ENCODE measurements around the gene ARAF.
"Not testable (repeated sequence)": the region's sequence is repeated elsewhere in the genome, so short reads cannot be mapped to it uniquely, and the experiment has no call there.

Gene ARAF

DNA sequence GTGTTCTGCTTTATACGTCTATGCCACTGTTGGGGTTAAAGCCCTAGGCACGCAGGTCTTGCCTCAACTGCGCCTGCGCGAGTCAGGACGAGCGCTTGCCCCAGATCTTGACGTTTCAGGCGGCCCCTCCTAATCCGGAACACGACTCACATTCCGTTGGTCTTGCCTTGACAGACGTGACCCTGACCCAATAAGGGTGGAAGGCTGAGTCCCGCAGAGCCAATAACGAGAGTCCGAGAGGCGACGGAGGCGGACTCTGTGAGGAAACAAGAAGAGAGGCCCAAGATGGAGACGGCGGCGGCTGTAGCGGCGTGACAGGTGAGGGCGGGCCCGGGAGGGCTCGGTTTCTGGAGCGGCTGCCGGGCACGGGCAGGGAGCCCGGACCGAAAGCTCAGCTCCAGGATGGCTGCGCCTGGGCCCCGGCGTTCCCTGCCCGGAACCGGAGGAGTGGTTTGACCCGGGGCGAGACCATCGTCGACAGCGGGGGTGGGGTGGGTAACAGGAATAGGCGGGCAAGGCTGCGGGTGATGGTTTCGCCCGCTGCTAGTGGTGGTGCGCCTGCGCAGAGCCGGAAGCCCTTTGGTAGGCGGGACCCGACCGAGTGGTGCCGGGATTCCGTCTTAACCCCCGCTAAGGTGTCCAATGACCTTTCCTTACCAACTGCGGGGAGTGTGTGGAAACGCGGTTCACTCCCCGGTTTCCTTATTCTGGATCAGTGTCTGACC lies at the start of gene ARAF:
Gene ARAF (plus strand): TSS at position 272 of the 725 bp plus-strand sequence. CDS start 1,763 bp downstream, outside the sequence.
- DNase-seq, result peak; percentile 94

DNA sequence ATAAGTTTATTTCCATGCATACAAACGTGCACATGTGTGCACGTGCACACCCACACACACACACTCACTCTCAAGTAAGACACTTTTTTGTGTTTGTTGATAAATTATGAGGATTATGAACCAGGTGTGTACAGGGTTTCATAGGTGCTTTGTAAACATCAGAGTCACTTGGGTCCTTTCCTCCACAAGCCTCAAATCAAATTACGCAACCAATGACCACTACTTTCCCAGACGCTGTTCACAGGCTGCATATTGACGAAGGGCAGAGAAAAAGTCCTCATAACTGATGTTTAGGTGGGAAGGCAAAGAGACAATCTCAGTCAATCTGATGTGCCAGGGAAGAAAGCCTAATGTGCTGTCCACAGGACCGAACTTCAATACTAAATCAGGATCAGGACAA lies 48.6 kb upstream of the ARAF start:
- DNase-seq, result not testable (repeated sequence)

DNA sequence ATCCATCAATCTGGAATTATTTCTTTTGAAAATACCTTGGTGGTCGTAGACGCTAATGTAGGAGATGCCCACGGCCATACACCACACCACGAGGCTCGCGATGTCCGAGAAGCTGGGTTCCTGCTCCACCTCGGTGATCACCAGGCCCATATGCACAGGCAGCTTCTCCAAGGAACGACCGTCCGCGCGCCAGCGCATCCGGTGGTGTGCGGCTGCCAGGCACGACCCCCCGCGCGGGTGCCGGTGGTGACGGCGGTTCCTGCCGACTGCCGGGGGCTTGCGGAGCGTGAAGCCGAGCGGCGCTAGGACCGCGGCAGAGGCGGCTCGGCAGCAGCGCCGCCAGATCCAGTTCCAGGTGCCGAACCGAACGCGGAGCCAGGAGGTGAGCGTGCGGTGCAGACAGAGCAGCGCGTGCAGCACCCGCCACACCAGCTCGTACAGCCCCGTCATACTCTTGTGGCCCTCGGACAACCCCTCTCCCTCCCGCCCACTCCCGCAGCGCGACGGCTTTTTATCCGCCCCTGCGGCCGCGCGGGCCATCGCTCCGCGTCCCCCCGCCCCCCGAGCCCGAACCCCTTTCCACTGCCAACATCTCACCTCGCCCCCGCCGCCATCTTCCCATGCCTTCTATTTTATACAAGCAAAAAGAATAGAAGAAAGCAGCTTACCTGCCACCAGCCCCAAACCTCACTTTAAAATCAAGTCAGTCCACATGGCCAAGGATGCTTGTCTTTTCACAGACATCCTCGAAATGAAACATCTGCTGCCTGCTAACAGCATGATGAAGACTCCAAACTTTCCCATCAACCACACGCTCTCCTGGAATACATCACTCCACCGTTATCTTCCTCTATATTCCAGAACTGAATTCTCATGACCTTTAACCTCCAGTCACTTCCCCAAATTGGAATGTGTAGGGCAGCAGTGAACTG lies 47.7 kb upstream of the ARAF start:
- not testable (repeated sequence) for DNase-seq

DNA sequence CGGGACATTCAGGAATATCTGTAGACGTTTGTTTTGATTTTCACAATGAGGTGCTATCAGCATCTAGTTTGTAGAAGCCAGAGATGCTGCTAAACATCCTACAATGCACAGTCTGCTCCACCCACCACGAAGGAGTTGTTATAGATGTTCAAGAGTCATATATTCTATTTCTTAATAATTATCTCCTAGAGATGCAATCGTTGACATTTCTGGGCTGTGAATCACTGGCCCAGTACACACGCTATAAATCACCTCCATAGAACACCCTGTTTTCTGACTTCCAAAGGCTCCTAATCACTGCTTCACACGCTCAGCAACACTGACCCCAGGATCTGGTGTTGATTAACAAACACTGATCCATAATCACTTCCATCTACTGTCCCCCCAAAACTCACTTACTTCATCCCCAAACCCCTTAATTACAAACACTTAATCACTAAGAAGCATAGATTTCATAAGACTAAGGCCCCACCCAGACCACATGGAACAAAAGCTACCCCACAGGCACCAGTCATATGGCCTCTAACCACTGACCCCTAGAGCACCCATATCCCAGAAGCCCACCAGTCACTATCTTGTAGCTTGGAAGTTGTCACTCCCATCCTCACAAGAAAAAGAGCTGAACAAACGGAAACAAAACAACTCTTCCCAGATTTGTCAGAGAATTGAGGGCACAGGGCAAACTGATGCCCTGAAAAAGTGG lies 46.3 kb upstream of the ARAF start:
- no peak for DNase-seq

DNA sequence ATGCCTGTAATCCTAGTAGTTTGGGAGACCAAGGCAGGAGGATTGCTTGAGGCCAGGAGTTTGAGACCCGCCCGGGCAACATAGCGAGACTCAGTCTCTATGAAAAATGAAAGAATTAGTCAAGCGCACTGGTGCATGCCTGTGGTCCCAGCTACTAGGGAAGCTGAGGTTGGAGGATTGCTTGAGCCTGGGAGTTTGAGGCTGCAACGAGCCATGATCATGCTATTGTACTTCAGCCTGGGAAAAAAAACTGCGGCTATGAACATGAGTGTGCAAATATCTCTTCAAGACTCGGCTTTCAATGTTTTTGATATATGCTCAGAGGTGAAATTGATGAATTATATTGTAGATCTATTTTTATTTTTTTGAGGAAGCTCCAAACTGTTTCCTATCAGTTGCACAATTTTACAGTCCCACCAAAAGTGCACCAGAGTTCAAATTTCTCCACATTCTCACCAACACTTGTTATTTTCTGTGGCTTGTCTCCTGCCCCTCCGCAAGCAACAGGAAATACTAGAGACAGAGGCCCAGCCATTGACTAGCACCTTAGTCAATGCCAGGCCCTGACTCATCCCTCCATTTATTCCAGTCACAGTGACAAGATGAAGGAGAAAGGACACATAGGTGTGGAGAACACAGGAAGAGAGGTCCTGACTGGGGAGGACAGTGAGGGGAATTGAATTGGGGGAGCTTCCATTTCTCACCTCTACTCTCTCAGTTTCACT lies 44.9 kb upstream of the ARAF start:
- DNase-seq, result no peak

DNA sequence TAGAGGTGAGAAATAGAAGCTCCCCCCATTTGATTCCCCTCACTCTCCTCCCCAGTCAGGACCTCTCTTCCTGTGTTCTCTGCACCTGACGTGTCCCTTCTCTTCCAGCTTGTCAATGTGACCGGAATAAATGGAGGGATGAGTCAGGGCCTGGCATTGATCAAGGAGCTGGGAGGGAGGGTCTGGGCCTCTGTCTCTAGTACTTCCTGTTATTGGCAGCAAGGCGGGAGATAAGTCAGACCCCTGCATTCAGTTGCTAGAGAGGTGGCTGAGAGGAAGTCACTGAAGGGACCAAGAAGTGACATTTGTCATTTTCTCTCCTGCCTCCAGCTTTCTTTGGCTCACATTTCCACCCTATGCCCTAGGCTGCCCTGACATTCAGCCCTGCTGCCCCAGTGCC lies 42.9 kb upstream of the ARAF start:
- no peak for DNase-seq

DNA sequence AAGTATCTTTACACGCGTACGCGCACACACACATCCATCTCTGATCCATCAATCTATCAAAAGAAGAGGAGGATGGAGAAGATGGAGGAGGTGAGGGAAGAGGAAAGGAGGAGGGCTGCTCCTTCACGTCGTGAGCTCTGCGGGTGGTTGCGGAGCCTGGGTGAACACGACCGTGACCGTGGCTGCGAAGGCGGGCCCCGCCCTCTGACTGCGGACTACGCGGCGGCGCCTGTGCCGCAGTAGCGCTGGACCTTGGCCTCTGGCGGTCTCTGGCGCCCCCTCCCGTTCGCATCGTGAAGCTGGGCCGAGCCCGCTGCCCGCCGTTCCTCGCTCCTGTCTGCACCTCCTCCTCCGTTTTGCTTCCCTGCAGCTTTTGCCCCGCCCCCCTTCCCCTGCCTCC lies 37.7 kb upstream of the ARAF start:
- DNase-seq, result peak; percentile 75

DNA sequence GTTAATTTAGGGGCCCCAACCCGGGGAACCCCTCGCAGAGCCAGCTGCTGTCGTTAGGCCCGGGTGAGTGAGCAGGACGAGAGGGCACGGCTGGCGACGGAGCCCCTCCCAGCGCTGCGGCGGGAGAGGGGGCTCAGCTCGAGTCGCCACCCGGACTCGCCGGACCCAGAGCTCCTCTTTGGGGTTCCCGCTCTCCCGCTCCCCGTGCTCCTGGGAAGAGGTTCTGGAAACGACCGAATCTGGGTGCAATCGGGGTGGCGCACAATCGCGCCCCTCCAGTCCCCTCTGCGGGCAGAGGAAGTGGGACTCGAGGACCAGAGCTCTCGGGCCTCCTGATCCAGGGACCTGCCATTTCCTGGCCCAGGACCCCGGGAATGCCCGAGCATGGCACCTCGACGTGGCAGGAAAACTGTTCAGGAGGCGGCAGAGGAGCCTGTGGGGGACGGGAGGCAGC lies 37.3 kb upstream of the ARAF start:
- no peak for DNase-seq

DNA sequence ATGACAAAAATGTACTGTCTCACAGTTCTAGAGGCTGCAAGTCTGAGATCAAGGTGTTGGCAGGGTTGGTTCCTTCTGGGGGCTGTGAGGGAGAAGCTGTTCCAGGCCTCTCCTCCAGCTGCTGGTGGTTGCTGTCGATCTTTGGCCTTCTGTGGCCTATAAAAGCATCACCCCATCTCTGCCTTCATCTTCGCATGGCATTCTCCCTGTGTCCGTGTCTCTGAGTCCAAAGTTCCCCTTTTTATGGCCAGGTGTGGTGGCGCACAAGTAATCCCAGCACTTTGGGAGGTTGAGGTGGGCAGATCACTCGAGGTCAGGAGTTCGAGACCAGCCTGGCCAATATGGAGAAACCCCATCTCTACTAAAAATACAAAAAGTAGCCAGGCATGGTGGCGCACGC lies 31.5 kb upstream of the ARAF start:
- no peak for DNase-seq

DNA sequence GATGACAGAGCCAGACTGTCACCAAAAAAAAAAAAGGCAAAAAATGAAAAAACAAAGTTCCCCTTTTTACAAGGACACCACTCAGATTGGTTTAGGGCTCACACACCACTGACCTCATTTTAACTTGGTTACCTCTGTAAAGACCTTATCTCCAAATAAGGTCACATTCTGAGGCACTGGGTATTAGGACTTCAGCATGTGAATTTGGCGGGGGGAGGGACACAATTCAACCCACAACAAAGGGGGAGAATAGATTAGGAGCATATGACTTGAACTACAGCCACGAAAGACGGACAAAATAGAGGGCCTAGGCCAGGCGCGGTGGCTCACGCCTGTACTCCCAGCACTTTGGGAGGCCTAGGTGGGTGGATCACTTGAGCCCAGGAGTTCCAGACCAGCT lies 31.0 kb upstream of the ARAF start:
- DNase-seq, result no peak

DNA sequence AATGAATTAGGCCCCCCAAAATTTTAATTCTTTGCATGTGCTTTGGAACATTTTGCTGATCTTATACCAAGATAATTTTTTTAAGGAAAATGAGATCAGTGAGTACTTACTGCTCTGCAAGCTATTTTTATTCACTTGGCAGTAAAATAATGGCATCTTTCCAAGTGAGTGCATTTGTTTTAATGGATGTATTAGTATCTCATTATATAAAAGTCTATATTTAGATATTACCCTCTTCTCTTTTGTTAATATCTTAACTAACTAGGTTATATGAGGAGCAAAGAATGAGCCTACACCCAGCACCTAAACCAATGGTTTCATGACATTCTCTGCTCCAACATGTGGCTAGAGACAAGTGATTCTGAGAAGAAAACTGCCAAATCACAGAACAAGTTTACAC lies 21.1 kb upstream of the ARAF start:
- no peak for DNase-seq

DNA sequence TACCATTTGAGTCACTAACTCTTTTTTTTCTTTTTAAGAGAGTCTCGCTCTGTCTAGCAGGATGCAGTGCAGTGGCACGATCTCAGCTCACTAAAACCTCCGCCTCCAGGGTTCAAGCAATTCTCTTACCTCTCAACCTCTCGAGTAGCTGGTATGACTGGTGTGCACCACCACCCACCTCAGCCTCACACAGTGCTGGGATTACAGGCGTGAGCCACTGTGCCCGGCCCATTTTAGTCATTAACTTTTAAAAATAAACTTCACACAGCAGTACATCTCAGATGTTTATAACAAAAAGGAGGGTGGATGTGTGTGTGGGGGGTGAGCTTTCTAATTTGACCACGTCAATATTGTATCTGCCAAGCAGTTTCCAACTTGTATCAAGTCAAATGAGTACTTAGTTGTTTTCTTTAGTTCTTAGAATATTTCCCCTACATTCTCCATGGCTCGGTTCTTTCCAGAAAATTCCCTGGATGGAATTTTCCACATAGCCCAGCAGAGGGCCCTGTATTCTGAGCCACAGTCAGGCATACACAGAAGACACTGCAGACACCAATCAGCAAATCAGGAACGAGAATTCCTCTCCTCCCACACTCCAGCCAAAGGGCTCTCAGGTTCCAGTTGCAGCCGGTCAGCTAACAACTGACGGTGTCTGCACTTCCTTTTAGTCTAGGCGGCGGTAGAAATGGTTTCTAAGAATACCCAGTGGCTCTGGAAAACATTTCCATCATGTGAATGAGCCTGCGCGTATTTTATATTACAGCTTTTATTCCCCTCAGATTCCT lies 20.1 kb upstream of the ARAF start:
- no peak for DNase-seq

DNA sequence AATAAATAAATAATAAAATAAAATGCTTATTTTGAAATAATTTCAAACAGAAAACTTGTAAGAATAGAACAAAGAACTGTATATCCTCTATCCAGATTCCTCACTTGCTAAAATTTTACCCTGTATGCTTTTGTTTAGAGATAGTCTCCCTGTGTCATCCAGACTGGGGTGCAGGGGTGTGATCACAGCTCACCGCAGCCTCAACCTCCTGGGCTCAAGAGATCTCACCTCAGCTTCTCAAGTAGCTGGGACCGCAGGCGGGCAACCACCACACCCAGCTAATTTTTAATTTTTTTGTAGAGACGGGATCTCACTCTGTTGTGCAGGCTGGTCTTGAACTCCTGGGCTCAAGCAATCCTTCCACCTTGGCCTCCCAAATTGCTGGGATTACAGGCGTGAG lies 17.5 kb upstream of the ARAF start:
- DNase-seq, result no peak

DNA sequence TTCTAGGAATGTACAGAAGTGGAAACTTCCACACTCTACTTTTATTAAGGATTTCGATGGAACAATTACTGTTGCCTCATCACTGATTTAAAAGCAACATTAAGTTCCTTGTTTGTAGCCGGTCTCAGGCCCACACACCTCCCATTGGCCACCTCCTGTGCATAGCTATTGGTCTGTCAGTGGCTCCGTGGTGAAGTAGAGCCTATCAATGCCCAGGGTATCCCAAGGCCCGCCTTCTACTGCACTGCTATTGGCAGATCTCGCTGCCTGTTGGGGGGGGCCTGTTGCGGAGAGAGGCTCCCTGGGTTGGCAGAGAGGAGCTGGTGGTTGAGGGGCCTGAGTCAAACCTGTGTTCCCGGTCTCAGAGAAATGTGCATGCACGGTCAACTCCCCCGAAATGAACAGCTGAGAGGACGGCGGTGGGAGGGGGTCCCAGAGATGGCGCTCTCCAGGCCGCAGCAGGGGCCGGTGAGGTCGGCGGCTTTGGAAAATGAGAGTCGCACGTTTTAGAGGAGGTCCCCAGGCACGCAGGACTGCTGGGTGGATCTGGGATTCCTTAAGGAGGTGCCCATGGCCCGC lies 4.9 kb upstream of the ARAF start:
- peak; percentile 80 for DNase-seq

DNA sequence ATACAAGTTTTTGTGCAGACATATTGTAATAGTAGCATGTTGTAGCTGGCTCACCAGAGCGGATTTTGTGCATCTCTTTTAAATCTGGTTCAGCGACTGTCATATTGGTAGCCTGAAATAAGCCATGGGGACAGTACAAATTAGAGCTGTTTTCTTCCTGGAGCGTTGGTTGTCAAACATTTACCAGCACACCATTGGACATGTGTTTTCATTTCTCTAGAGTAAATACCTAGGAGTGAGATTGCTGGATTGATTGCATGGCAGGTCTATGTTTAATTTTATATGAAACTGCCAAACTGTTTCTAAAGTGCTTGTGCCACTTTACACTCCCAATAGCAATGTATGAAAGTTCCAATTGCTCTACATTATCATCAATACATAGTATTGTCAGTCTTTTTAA lies 2.6 kb upstream of the ARAF start:
- DNase-seq, result no peak

DNA sequence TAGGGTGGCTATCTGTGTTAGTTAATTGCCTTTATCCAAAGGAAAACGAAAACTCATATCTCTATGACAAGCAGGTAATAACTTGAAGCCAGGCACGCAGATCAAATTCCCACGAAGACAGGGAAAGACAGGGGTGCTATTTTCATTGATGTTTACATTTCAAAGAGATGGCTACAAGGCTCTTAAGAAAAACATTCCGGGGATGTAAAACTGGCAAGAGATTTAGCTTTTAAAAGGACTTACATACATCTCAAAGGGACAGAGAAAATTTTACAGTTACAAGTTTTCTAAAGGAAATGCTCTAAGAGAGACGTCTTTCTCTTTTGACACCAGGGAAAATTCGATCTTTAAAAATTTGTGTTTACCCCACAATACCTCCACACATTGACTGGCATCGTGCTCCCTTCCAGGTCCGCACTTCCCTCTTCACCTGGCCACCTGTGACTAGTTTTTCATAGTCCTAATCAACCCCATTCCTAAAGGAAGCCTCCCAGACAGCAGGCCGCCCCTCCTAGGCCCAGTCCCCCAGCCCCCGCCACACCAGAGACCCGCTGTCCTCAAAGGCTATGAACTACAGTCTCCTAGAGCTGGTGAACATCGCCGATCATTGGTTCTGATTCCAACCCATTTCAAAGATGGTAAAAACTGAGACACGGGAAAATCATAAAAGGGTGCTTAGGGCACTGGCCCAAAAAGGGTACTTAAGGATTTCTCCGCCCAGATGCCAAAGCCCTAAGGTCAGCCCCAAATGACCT lies 649 bp upstream of the ARAF start:
- DNase-seq, result no peak

DNA sequence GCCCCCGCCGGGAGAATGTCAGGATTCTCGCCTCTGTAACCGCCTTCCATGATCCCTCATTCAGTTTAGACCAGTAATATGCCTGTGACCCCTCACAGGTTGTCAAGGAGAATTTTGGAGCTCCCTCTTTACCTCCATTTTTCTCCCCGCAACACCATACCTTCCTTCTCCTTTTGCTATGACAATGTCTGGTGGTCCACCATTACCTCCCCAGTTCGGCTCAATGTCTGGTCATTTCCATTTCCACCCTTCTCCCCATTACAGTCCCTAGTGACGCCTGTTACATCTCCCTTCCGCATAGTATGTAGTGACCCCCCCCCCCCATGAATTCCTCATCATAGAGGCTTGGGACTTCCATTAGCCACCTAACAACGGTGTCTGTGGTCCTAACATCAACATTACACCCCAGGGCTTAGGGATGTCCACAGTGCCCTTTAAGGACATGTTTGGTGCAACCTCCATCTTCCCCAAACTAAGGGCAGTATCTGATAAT lies 700 bp downstream of the ARAF start:
- no peak for DNase-seq

DNA sequence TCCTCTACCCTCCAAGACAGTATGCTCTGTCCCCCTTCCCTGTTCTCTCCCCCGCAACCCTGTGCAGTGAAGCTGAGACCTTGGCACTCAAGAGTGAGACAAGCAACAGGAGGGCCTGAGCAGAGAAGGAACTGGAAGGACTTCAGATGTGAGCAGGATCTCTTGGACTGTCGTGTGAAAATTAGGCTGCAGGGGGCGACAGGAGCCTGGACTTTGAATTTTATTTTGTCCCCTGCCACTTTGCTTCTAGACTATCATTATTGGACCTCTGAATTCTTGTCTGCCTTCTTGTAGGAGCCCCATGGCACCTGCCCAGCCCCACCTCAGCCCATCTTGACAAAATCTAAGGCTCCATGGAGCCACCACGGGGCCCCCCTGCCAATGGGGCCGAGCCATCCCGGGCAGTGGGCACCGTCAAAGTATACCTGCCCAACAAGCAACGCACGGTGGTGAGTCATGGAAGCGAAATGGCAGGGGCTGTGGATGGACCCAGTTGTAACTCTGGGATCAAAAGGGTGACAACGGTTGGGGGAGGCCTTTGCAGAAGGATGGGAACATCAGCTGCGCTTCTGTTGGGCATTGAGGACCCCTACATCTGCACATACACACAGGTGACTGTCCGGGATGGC lies 1.7 kb downstream of the ARAF start:
- DNase-seq, result no peak

DNA sequence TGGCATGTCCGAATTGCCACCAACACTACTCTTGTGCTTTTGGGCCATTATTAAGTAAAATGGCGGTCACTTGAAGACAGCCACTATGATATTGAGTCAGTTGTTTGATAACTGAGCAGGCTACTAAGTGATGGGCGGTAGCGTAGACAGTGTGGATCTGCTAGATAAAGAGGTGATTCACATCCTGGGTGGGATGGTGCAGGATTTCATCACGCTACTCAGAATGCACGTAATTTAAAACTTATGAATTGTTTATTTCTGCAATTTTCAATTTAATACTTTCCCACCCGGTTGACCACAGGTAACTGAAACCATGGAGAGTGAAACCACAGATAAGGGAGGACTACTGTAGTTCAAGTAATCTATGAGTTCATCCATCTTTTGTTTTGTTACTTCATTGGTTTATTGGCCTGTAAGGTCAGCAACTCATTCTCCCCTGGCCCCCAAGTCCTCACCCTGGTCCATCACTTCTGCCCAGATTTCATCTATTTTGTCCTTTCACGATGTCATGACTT lies 2.9 kb downstream of the ARAF start:
- DNase-seq, result no peak
